ES-I3 (cell line): ENCODE measurements around the gene LHX4.

Experiments used
- H3K36me3 ChIP-seq: 2 replicates; pipeline ENCODE4 v1.6.1; 2013; ENCODE audit warnings: mild to moderate bottlenecking, low read length, control low read depth, moderate library complexity; ENCODE audit not compliant: insufficient read depth
- H3K4me1 ChIP-seq: 2 replicates; pipeline ENCODE4 v1.6.1; 2013; ENCODE audit warnings: mild to moderate bottlenecking, control low read depth, low read length; ENCODE audit not compliant: insufficient read depth
- H3K9ac ChIP-seq: 2 replicates; pipeline ENCODE4 v1.6.1; 2013; ENCODE audit warnings: low read depth, mild to moderate bottlenecking, low read length, moderate library complexity
- H3K9me3 ChIP-seq: 2 replicates; pipeline ENCODE4 v1.6.1; 2013; ENCODE audit warnings: mild to moderate bottlenecking, low read length, moderate library complexity; ENCODE audit not compliant: control insufficient read depth, insufficient read depth

LHX4 gene

DNA sequence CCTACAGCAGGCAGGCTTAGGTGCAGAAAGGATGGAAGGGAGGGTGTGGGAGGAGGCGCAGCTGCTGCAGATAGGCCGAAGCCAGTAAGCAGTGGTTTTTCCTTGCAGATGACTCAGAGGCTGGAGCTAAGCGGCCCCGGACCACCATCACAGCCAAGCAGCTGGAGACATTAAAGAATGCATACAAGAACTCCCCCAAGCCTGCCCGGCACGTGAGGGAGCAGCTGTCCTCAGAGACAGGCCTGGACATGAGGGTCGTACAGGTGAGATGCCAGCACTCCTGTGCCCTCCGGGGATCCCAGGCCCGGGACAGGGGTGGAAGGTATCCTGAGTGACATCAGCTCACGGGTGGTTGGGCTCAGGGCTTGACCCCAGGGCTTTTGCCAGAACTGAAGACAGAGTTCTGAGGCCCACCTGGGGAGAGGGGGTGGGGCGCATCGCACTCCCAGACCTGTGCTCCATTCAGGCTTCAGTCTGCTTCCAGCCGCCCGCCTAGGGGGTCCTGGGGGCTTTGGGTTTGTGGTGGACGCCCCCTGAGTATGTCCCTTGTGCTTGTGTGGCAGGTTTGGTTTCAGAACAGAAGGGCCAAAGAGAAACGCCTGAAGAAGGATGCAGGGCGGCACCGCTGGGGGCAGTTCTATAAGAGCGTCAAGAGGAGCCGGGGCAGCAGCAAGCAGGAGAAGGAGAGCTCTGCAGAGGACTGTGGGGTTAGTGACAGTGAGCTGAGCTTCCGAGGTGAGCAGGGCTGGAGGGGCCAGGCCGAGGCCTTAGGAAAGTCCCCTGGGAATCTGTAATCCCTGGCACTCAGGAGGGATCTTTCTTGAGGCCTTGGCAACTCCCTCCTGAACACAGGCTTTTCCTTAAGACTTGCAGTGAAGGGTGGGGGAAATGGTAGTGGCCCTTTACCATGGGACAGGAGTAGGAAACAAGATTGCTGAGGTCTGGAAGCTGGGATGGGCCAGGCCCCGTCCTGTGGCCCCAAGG is 41.5 kb downstream of the LHX4 start:
- H3K36me3 ChIP-seq, result peaks cover 5% of the 10 kb centered on the region; the same call in 1 of the 2 replicates
- peaks cover 36% of the 10 kb centered on the region for H3K4me1 ChIP-seq
- H3K9me3 ChIP-seq, result peaks cover 5% of the 10 kb centered on the region; the same call in 1 of the 2 replicates
- no peak overlapping the region for H3K9ac ChIP-seq

DNA sequence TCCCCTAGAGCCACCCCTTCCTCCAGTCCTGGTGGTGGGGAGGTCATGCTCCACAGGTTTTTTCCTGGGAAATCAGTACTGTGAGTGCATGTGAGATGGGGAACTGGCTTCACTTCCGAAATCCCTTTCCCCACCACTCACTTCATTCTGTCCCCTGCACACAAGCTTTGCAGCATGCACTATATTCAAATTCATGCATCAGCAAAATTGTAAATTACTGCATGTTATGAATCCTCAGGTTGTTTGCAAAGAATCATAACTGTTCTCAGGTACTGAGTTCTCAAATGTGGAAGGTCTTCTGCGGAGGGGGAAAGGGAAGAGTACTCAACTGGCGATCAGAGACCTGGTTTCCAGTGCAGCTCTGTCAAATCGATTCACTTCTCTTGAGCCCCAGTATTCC is 42.3 kb downstream of the LHX4 start:
- Histone ChIP-seq H3K4me1 (peaks cover 36% of the 10 kb centered on the region), H3K36me3 (peaks cover 5% of the 10 kb centered on the region; the same call in 1 of the 2 replicates), H3K9ac (no peak overlapping the region), H3K9me3 (peaks cover 5% of the 10 kb centered on the region; the same call in 1 of the 2 replicates)

DNA sequence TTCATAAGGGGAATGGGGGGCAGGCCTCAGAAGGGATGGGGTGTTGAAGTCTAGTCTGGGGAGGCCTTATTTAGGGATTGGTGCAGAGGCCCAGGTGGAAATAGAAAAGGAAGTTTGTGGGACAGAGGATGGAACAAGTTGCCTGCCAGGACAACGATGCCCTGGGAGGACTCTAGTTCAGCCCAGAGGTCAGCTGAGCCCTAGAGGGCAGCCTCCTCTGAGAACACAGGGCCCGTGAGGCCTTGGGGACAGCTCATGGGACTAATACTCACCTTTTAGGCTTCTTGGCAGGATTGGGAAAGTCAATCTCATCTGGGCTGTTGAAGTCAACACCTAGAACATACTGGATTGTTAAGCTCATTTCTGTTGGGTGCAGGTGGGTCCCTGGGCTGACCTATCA is 43.0 kb downstream of the LHX4 start:
- H3K36me3 ChIP-seq, result peaks cover 5% of the 10 kb centered on the region; the same call in 1 of the 2 replicates
- peaks cover 34% of the 10 kb centered on the region for H3K4me1 ChIP-seq
- no peak overlapping the region for H3K9ac ChIP-seq
- H3K9me3 ChIP-seq, result peaks cover 5% of the 10 kb centered on the region; the same call in 1 of the 2 replicates

DNA sequence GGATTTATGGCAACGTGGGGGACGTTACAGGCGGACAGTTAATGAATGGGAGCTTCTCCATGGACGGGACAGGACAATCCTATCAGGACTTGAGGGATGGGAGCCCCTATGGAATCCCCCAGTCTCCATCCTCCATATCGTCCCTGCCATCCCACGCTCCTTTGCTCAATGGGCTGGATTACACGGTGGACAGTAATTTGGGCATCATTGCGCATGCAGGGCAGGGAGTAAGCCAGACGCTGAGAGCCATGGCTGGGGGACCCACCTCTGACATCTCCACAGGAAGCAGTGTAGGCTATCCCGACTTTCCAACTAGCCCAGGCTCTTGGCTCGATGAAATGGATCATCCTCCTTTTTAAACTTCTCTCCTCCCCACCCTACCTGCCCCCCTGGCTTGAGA is 44.2 kb downstream of the LHX4 start:
- Histone ChIP-seq H3K9me3 (peaks cover 5% of the 10 kb centered on the region; the same call in 1 of the 2 replicates), H3K9ac (no peak overlapping the region), H3K36me3 (peaks cover 5% of the 10 kb centered on the region), H3K4me1 (peaks cover 28% of the 10 kb centered on the region; the same call in 1 of the 2 replicates)

DNA sequence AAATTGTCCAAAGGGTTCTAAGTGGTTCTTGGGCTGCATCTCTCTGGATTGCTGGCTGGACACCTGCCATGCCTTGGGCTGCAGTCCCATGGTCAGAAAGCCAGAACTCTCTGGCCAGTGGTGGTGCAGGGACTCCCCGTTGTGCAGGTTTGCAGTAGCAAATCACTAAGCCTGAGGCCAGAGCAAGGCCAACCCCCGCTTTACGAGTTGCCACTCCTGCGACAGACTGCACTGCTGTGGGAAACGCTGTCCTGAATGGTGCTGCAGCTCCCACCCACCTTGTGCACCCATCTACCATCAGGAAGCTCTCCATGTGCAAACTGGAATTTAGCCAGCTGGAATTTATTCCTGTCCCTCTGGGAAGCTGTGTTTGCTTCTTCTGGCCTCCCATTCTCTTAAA is 45.7 kb downstream of the LHX4 start:
- Histone ChIP-seq H3K36me3 (peaks cover 5% of the 10 kb centered on the region), H3K4me1 (peaks cover 15% of the 10 kb centered on the region; the same call in 1 of the 2 replicates), H3K9ac (no peak overlapping the region), H3K9me3 (peaks cover 5% of the 10 kb centered on the region; the same call in 1 of the 2 replicates)

DNA sequence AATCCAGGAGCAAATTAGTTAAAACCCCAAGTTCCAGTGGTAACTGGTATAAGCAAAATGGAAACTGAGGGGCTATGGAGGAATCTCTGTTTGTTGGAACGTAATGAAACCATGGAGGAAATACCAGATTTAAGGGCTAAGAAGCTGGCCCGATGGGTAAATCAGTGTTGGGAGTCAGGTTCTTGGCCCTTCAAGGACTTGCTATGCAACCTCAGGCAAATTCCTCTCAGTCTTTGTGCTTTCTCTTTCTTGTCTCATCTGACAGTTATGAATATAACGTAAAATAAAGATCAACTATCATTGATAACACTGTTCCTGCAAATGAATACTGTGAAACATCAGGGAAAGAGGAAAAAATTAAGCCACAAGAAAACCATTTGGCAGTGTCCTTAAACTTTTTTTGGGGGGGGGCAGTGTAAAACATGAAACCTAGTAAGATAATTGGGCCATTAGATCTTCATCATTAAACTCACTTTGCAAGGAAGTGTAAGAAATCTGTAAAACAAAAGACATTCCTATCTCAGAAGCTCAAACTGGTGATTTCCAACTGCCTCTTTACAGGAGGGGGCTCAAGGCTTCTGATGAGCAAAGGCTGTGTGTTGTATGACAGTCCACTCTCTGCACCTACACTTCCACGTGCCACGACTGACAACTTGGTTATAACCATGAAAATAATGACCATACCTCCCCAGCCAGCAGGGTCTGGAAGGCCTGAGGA is 47.6 kb downstream of the LHX4 start:
- Histone ChIP-seq H3K4me1 (0 out of 2 replicates have a peak, but pooled peaks cover 6% of the 10 kb centered on the region), H3K9me3 (peaks cover 5% of the 10 kb centered on the region; the same call in 1 of the 2 replicates), H3K36me3 (peaks cover 5% of the 10 kb centered on the region), H3K9ac (no peak overlapping the region)

DNA sequence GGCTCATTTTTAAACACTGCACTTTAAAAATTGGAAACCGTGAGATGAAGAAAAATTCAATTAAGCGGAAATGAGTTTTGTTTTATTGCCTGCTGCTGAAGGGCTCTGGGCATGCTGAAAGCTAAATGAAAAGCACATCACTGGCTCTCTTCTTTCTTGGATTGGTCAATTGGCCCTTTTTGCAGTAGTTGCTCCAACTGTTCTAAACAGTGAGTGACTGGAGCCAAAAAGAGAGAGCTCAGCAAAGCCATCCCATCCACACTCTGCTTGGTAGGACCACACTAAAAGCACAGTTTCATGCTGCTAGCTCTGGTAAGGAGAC is 48.1 kb downstream of the LHX4 start:
- Histone ChIP-seq H3K9ac (no peak overlapping the region), H3K9me3 (peaks cover 5% of the 10 kb centered on the region; the same call in 1 of the 2 replicates), H3K36me3 (peaks cover 5% of the 10 kb centered on the region), H3K4me1 (0 out of 2 replicates have a peak, but pooled peaks cover 6% of the 10 kb centered on the region)

DNA sequence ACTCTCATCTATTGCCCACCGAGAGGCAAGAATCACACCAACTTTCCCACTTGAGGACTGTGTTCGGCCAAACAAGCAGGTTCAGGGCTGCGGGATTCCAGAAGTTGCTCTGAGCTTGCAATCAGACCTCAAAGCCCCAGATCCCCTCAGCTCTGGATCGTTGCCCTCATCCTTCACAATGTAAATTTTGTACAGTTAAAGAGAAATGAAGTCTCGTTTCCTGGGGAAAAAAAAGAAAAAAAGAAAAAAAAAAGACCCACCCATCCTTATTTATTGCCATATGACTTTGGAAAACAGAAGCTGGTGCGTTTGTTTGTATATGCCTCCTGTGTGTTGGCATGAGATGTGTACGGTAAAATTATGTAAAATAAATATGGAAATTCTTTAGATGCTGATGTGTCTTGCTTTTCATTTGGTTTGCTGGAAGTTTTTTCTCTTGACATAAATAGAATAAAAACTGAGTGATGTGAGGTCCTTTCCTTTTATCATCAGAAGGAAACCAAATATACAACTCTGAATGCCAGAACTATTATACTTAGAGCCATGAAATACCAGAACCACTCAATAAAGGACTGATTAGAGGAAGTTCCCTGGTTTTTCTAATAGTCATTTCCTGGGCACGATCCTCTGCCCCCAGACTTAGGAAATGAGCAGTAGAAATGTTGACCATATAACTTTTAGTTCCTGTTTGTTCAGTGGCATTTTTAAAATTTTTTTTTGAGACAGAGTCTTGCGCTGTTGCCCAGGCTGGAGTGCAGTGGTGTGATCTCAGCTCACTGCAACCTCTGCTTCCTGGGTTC is 48.7 kb downstream of the LHX4 start:
- no peak overlapping the region for H3K9ac ChIP-seq

DNA sequence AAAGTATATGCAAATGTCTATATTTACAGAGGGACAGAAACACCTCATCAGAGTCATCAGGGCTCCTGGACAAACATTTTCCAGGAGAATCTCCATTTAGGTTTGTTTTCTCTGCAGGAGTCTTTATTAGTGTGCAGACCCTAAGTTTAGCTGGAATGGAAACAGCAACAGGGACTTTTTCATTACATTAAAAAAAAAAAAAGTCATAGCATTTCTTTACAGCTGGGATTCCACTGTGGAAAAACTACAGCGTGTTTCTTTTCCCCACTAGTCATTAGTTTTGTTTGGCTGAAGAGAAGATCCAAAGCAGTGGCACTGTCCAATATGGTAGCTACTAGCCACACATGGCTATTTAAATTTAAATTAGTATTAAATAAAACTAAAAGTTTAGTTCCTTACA is 49.6 kb downstream of the LHX4 start:
- H3K4me1 ChIP-seq, result 0 out of 2 replicates have a peak, but pooled peaks cover 6% of the 10 kb centered on the region
- H3K36me3 ChIP-seq, result peaks cover 5% of the 10 kb centered on the region
- H3K9me3 ChIP-seq, result peaks cover 5% of the 10 kb centered on the region; the same call in 1 of the 2 replicates
- H3K9ac ChIP-seq, result no peak overlapping the region

More for the DNA sequence above, 48.7 kb downstream of the LHX4 start:
- peaks cover 5% of the 10 kb centered on the region; the same call in 1 of the 2 replicates for H3K9me3 ChIP-seq
- H3K36me3 ChIP-seq, result peaks cover 5% of the 10 kb centered on the region
- H3K4me1 ChIP-seq, result 0 out of 2 replicates have a peak, but pooled peaks cover 6% of the 10 kb centered on the region

DNA sequence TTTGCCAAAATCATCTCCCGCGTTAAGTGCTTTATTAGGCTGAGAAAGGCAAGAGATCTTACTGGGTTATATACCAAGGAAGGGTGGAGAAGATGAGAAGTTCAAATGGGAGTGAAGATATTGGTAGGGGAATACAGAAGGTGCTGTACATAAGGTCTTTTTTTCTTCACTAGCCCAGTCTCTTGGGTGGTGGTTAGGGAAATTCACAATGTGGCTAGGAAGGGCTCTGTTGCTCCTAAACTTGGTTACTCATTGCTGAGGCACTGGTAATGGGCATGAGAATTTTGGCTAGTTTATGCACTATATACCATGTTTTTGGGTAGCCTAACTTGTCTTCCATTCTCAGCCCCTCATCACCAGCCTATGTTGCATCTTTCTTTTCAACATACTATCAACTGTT is 50.6 kb downstream of the LHX4 start:
- H3K9me3 ChIP-seq, result peaks cover 4% of the 10 kb centered on the region; the same call in 1 of the 2 replicates
- 0 out of 2 replicates have a peak, but pooled peaks cover 6% of the 10 kb centered on the region for H3K4me1 ChIP-seq
- peaks cover 5% of the 10 kb centered on the region for H3K36me3 ChIP-seq
- no peak overlapping the region for H3K9ac ChIP-seq

DNA sequence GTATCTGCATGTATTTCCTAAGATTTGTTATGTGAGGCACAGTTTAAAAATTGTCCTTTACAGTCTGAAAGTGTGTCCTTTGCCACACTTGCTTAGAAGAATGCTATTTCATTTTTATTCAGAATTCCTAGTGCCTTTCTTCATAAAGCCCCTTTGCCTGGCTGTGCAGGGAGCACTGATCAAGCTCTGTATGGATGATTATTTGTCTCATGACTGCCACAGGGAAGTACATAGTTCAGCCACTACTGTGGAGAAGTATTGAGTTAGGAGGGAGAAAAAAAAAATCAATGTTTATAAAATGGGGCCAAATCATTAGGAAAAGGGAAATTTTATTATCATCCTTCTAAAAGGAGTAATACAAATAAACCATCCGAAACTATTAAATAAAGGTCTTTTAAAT is 51.4 kb downstream of the LHX4 start:
- H3K4me1 ChIP-seq, result 0 out of 2 replicates have a peak, but pooled peaks cover 6% of the 10 kb centered on the region

DNA sequence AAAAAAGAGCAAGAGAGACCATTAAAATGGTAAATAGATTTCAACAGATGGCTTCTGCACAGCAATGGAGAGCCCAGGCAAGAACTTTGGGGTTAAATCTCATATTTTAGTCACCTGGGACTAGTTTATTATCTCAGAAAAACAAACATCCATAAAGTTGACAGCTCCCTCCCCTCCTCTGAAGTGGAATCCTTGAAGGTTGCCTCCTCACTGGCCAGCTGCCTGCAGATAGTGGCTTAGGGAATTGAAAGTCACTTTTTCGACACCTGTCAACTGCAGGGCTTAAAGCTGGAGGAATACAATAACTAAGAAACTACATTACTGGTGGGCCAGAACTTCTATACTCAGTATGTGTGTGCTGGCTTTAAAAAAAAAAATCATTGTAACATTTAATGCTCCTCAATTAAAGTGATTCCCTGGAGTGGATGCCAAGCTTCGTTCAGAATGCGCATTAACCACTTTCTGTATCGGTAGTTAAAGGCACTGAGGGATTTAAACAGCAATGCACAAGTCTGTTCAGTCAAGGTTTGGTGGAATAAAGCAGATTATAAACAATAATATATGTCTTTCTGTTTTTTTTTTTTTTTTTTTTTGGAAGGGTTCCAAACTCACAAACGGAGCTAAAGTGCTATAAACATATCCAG is 52.5 kb downstream of the LHX4 start:
- Histone ChIP-seq H3K36me3 (no peaks in the 10 kb centered on the region; the same call in none of the 2 replicates), H3K9me3 (no peaks in the 10 kb centered on the region), H3K9ac (no peak overlapping the region), H3K4me1 (0 out of 2 replicates have a peak, but pooled peaks cover 6% of the 10 kb centered on the region)

More for the DNA sequence above, 51.4 kb downstream of the LHX4 start:
- Histone ChIP-seq H3K9ac (no peak overlapping the region), H3K36me3 (peaks cover under 1% of the 10 kb centered on the region), H3K9me3 (no peaks in the 10 kb centered on the region)

DNA sequence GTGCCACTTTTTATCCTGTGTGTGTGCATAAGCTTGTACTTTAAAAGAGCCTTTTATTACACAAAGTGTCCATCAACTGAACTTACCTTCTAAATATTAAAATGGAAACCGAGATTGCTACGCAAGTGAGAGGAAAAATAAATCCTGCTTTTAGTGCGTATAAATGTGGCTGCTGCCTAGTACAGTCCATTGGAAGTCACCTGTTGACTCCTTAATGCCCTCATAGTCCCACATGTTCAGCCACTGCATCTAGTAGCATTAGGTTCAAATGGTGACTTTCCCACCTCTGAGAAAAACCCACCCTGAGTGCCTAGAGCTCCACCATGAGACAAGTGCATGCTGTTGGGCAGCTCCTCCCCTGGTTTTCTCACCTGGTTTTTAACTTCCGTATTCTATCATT is 53.0 kb downstream of the LHX4 start:
- Histone ChIP-seq H3K9ac (no peak overlapping the region), H3K9me3 (no peaks in the 10 kb centered on the region), H3K4me1 (0 out of 2 replicates have a peak, but pooled peaks cover 5% of the 10 kb centered on the region), H3K36me3 (no peaks in the 10 kb centered on the region; the same call in none of the 2 replicates)
